IPS-NIHi7 (cell line): ENCODE measurements around the gene TANGO2.
A peak's percentile ranks its signal among the peaks of the same experiment; 100 is the strongest.

ENCODE experiments used
- DNase-seq: peaks from one replicate; pipeline ENCODE4 v3.0.0; 2012; ENCODE audit warnings: mixed read lengths; ENCODE audit errors: extremely low spot score

Gene TANGO2

GRCh38 chr22:20012741-20013331 lies 8.1 kb upstream of the TANGO2 start:
- no peak for DNase-seq

GRCh38 chr22:20013382-20013871 lies 7.5 kb upstream of the TANGO2 start:
- peak; percentile 93 for DNase-seq

- DNase-seq = no peak
These were observed 6.3 kb upstream of the TANGO2 start for GRCh38 chr22:20014526-20015186.

GRCh38 chr22:20015187-20015625 lies 5.7 kb upstream of the TANGO2 start:
- DNase-seq = no peak

- peak; percentile 52 for DNase-seq
These were observed 4.8 kb upstream of the TANGO2 start for GRCh38 chr22:20015971-20016733.

- peak; percentile 98 for DNase-seq
These were observed 3.9 kb upstream of the TANGO2 start, which contains the start of gene ARVCF for GRCh38 chr22:20016734-20017621. Gene ARVCF (minus strand): TSS chr22:20016823. CDS start chr22:19990794, 26,029 bp downstream.

GRCh38 chr22:20017622-20017958 lies 3.3 kb upstream of the TANGO2 start:
- DNase-seq = no peak

GRCh38 chr22:20018001-20018400 lies 2.9 kb upstream of the TANGO2 start:
- no peak for DNase-seq

GRCh38 chr22:20019661-20020532 lies 1.0 kb upstream of the TANGO2 start:
- no peak for DNase-seq

GRCh38 chr22:20021196-20022181 lies 579 bp downstream of the TANGO2 start:
- no peak for DNase-seq

- DNase-seq = no peak
These were observed 1.5 kb downstream of the TANGO2 start for GRCh38 chr22:20022231-20022977.

- DNase-seq = no peak
These were observed 2.2 kb downstream of the TANGO2 start for GRCh38 chr22:20022978-20023613.

GRCh38 chr22:20024225-20024624 lies 3.3 kb downstream of the TANGO2 start:
- no peak for DNase-seq

GRCh38 chr22:20024650-20025397 lies 3.9 kb downstream of the TANGO2 start:
- no peak for DNase-seq

GRCh38 chr22:20025401-20026203 lies 4.7 kb downstream of the TANGO2 start:
- DNase-seq = no peak

- no peak for DNase-seq
These were observed 5.4 kb downstream of the TANGO2 start for GRCh38 chr22:20026204-20026908.
